Right forelimb (tissue), 1 donor: Measurements from ENCODE around the gene PRDM8.
"Not testable (repeated sequence)": the region's sequence is repeated elsewhere in the genome, so short reads cannot be mapped to it uniquely, and the experiment has no call there.

Source experiments
- DNase-seq: peaks from one replicate; pipeline ENCODE4 v3.0.0-alpha.2; 2018

PRDM8 gene

DNA sequence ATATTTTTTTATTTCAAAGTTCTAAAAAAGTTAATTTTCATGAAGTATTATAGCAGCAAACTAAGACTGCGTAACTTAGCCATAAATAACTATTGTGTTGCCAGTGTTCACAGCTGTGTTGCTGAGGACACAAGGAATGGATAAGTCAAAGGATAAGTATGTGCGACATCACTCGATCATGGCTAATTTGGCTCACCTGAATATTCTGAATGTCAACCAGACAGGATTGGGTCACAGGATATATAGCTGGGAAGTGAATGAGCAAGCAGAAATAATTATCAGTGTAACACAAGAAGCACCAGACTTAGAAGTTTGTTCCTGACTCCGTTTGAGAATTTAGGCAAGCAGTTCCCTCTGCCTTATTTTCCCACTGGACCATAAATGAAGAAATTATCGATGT is 33.9 kb downstream of the PRDM8 start:
- no peak for DNase-seq

DNA sequence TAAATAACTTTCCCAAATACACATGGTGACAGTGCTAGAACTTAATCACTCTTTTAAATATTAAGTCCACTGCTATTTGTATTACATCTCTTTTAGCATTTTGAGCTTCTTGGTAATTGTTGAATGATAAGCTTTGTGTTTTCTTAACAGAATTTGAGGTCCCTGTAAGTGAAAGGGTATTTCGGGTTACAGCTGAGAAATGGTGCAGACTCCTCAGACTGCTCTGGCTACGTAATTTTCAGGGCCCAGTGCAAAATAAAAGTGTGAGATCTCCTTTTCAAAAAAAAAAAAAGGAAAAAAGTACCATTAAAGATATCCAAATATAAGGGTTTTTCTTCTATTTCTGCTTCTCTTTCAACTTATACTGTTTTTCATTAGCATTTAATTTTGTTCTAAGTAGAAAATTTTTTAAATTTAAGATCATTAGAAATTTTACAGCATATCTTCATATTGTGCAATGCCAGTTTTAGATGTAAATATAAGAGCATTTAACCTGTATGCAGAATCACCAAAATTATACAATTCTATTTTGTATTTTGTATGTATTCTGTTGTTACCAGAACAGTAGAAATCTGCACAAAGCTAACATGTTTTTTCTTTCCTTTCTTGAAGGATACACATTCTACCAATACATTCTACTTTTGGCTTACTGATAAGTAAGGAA is 35.5 kb downstream of the PRDM8 start:
- no peak for DNase-seq

DNA sequence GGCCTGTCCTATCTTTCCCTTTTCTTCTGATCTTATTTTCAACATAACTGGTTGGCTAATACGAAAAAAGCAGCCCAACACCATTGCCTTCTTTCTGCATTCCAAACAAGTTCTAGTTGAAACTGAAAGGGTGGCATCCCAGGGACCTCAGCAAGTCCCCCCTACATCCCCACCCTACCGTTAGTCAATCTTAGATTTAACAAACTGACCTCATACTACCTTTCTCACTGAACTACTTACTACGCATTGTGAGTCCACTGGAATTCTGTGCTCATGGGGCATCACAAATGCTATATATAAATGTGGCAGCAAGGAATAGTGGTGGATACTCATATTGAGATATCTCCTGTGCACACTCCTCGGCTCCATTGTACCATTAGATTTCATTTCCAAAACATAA is 36.1 kb downstream of the PRDM8 start:
- no peak for DNase-seq

DNA sequence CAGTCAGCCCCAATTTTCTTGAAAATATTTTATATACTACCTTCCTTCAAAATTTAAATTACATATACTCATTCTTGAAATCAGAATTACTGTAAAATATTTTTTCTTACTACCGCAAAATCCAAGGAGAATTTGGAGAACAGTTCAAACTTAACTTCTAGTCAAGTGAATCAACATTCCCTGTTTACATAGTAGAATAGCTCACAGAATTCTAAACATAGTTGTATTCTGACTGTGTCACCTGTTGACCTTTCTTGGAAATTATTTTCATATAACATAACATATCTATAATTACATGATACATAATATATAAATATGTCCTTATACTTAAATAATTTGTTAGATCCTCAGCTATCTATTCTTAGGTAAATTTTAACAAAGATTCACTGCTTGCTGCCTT is 38.1 kb downstream of the PRDM8 start:
- no peak for DNase-seq

DNA sequence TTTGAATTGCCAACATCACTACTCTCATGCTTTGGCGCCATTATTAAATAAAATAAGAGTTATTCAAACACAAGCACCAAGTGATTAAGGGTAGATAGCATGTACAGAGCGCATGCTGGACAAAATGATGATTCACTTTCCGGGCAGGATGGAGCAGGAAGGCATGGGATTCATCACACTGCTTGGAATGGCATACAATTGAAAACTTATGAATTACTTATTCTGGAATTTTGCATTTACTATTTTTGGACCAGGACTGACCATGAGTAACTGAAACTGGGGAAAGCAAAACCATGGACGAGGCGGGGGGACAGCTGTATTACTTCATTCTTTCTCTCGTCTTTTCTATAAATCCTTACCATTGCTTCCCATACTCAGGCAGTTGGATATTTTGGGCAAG is 40.7 kb downstream of the PRDM8 start:
- no peak for DNase-seq

DNA sequence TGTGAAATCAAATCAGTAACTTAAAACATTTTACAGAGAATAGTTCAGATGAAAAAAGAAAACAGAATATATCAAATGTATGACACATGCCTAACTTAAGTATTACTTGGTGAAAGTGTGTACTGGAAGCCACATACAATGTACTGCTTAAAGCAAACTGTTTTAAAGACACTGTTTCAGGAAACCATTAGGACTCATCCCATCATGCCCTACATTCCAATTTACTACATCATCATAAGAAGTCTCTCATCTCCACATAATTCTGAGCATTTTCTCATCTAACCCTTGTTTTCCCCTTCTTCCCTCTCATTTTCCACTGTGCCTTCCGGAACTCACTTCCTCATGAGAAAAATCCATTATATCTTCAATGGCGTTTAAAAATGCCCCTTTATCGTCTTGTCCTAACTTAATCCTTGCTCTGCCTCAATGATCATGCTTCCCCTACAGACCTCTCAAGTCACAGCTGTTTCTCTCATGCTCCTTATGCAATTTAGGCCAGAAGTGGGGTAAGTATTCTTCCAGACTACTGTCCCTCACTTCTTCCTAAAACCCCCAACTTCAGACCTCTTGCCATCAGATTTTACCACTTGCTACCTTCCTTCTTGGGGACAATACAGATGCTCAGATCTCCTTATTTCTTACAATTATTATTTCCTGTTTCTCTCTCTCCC is 42.3 kb downstream of the PRDM8 start:
- no peak for DNase-seq

GRCh38 chr4:80240976-80241375 is 43.7 kb downstream of the PRDM8 start:
- DNase-seq: no peak

DNA sequence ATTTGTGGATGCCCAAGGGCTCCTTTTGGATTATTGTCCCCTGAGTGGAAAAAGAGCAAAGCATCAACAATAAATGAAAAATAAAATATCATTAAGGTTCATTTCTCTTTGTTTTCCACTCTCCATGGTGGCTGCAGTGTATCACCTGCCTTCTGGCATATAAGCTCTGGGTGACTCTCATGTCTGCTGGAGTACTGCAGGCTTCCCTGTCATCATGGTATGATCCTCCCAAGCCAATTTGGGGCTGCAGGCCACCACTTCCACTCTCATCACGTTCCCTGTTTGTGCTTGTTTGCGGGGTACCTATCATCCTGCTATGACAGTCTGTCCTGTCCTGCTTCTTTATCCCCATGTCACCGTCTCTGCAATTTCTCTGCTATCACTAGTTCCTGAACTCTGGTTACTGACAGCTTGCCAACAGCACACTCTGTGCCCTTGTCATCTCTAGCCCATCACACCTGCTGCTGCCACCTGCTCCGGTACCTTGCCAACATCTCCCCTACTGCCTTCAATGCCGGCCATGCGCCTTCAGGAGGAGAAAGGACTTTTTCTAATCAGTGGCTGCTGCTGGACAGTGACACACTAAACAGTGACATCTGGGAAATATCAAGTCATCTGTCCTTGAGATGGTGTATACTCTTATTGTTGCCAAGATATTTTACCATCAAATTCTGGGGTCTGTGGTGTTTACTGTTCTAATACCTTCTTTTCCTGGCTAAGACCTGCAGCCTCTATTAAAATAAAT is 46.1 kb downstream of the PRDM8 start:
- no peak for DNase-seq

DNA sequence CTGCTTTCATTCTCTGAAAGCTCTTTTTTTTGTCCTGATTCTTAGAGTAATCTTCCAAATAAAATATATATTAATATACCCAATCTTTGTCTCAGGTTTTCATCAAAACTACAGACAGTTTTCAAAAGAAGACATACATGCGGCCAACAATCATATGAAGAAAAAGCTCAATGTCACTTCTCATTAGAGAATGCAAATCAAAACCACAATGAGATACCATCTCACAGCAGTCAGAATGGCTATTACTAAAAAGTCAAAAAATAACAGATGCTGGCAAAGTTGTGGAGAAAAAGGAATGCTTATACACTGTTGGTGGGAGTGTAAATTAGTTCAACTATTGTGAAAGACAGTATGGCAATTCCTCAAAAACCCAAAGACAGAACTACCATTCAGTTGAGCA is 50.2 kb downstream of the PRDM8 start:
- DNase-seq: not testable (repeated sequence)

DNA sequence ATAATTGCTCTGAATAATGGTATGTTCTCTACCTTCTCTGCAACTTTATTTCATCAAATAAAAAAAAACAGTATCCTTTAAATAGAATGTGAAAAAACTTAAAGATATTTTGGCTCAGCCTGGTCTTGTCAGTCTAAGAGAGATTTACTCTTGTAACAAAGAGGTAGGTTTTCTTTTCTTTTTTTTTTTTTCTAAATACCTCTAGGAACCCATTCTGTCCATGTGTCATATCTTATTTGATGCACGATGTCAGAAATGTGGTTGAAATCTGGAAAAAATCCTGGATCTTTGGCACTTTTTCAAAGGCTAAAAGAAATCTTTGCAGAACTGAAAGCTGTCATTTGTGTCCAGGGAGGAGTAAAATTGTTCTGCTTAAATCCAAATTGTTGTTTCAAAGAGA is 51.8 kb downstream of the PRDM8 start:
- no peak for DNase-seq

DNA sequence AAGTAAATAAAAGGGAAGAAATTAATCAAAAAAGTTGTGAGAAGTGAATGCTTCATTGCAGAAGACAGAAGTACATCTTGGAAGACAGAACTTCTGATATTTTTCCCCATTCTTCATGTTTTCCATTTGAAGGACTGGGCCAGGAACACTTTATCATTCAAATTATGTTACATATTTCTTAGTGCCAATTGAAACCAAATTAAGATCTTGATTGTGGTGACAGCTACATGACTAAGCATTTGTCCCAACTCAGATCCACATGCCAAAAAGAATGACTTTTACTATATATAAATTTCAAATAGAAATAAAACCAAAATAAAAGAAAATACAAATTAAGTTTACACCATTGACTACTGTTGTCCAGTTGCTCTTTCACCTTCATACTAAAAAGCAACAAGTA is 55.1 kb downstream of the PRDM8 start:
- no peak for DNase-seq

- no peak for DNase-seq
Observed at GRCh38 chr4:80252953-80253352, 55.6 kb downstream of the PRDM8 start.

DNA sequence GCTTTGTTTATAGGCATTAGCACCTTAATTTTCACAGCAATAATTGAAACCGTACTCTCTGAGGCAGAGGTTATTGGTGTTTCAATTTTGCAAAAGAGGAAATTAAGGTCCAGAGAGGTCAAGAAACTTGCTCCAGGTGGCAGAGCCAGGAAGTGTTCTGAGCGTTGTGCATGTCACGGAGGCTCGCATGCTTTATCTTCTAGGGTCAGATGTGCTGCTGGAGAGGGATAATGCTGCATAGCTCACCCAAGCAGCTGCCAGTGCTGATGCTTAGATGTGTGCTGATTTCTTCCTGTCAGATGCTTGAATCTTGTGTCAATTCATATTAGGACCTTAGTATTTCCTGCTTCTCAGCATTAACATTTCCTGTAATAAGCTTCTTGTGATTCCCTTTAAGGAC is 56.2 kb downstream of the PRDM8 start:
- no peak for DNase-seq
